IMR-90 (cell line): ENCODE measurements around the gene FXYD1. TPM values are rescaled to one million over a fixed set of nuclear protein-coding genes. Genes with fewer than 3 reads are reported as not detected.

Experiments used
- ATAC-seq: fragments of 200-7000 bp; cut with Tn5 transposase; 2 replicates; pipeline ENCODE4 v1.9.1; 2020; ENCODE audit warnings: low read depth, mild to moderate bottlenecking, moderate library complexity
- BruUV-seq: library from RNA; stranded (reverse); fragments of 400-500 nt; replicated peaks from 2 replicates; lab custom pipeline; 2021; lab: Mats Ljungman, UMichigan
- CTCF ChIA-PET: fragments of 300-600 bp; formaldehyde crosslinking; extraction: SDS; loops from one replicate; lab custom pipeline; 2021; ENCODE audit warnings: antibody characterized with exemption; lab: Yijun Ruan, JAX
- POLR2A ChIA-PET: fragments of 300-600 bp; sonication (Branson Sonifier 250); formaldehyde crosslinking; loops from one replicate; lab custom pipeline; 2022; ENCODE audit warnings: antibody characterized with exemption; ENCODE audit not compliant: unreplicated experiment; lab: Charles Lee
- DNase-seq: peaks from one replicate; pipeline ENCODE4 v3.0.0; 2013
- H2AFZ ChIP-seq: replicated peaks from 2 replicates; pipeline ENCODE3; 2013; ENCODE audit warnings: low read length, mild to moderate bottlenecking; ENCODE audit not compliant: poor library complexity
- H2AK5ac ChIP-seq: 2 replicates; pipeline ENCODE4 v1.6.1; 2013; ENCODE audit warnings: low read depth, low read length, inconsistent platforms
- H2AK9ac ChIP-seq: replicated peaks from 2 replicates; pipeline ENCODE3; 2013; ENCODE audit warnings: mild to moderate bottlenecking, low read depth, low read length, moderate library complexity; ENCODE audit not compliant: poor library complexity
- H2BK120ac ChIP-seq: 2 replicates; pipeline ENCODE4 v1.6.1; 2013; ENCODE audit warnings: low read depth, low read length, inconsistent platforms
- H2BK15ac ChIP-seq: 3 replicates; pipeline ENCODE4 v1.6.1; 2013; ENCODE audit warnings: low read depth, low read length, inconsistent platforms
- H2BK20ac ChIP-seq: 2 replicates; pipeline ENCODE4 v1.6.1; 2013; ENCODE audit warnings: low read depth, mild to moderate bottlenecking, inconsistent platforms, low read length, moderate library complexity
- H2BK5ac ChIP-seq: 2 replicates; pipeline ENCODE4 v1.6.1; 2013; ENCODE audit warnings: mild to moderate bottlenecking, low read depth, low read length, inconsistent platforms; ENCODE audit not compliant: poor library complexity, severe bottlenecking
- H3K14ac ChIP-seq: replicated peaks from 2 replicates; pipeline ENCODE4 v1.6.1; 2013; ENCODE audit warnings: low read depth, low read length, inconsistent platforms
- H3K18ac ChIP-seq: 2 replicates; pipeline ENCODE4 v1.6.1; 2013; ENCODE audit warnings: low read depth, low read length, control low read depth
- H3K23ac ChIP-seq: 2 replicates; pipeline ENCODE4 v1.6.1; 2013; ENCODE audit warnings: low read depth, low read length, inconsistent platforms
- H3K27ac ChIP-seq: 2 replicates; pipeline ENCODE4 v1.5.1; 2013; ENCODE audit warnings: mild to moderate bottlenecking, control low read depth, low read length; ENCODE audit not compliant: insufficient read depth
- H3K27me3 ChIP-seq: 2 replicates; pipeline ENCODE4 v1.6.1; 2013; ENCODE audit warnings: low read length; ENCODE audit not compliant: control insufficient read depth, insufficient read depth
- H3K36me3 ChIP-seq: 2 replicates; pipeline ENCODE4 v1.6.1; 2013; ENCODE audit warnings: low read length, mixed read lengths; ENCODE audit not compliant: control insufficient read depth, insufficient read depth
- H3K4ac ChIP-seq: 2 replicates; pipeline ENCODE4 v1.6.1; 2013; ENCODE audit warnings: low read depth, low read length, inconsistent platforms
- H3K4me1 ChIP-seq: 2 replicates; pipeline ENCODE4 v1.6.1; 2013; ENCODE audit warnings: low read length, mixed read lengths; ENCODE audit not compliant: control insufficient read depth, insufficient read depth
- H3K4me2 ChIP-seq: 2 replicates; pipeline ENCODE4 v1.6.1; 2013; ENCODE audit warnings: low read depth, mild to moderate bottlenecking, control low read depth, low read length, moderate library complexity
- H3K4me3 ChIP-seq: 2 replicates; pipeline ENCODE4 v1.5.1; 2013; ENCODE audit warnings: low read depth, mild to moderate bottlenecking, control low read depth, low read length, moderate library complexity; ENCODE audit not compliant: insufficient read depth
- H3K56ac ChIP-seq: 2 replicates; pipeline ENCODE4 v1.6.1; 2013; ENCODE audit warnings: low read length, inconsistent platforms; ENCODE audit not compliant: insufficient read depth; ENCODE audit errors: extremely low read depth
- H3K79me1 ChIP-seq, 2 experiments: 2 replicates each; pipeline ENCODE4 v1.6.1; 2013; ENCODE audit warnings: low read length in 2 of 2, inconsistent platforms in 1 of 2, low read depth in 1 of 2
- H3K9ac ChIP-seq: 2 replicates; pipeline ENCODE4 v1.6.1; 2013; ENCODE audit warnings: low read depth, low read length, control low read depth
- H3K9me1 ChIP-seq: 2 replicates; pipeline ENCODE4 v1.6.1; 2013; ENCODE audit warnings: low read length, inconsistent platforms; ENCODE audit not compliant: insufficient read depth
- H3K9me3 ChIP-seq: 2 replicates; pipeline ENCODE4 v1.6.1; 2013; ENCODE audit warnings: low read length; ENCODE audit not compliant: control insufficient read depth, insufficient read depth
- H4K20me1 ChIP-seq: 2 replicates; pipeline ENCODE4 v1.6.1; 2013; ENCODE audit warnings: low read length, inconsistent platforms; ENCODE audit not compliant: insufficient read depth
- H4K5ac ChIP-seq: 2 replicates; pipeline ENCODE4 v1.6.1; 2013; ENCODE audit warnings: mild to moderate bottlenecking, low read depth, low read length, control low read depth
- H4K8ac ChIP-seq, 2 experiments: 2 replicates each; pipeline ENCODE4 v1.6.1; 2013; ENCODE audit warnings: low read depth in 2 of 2, low read length in 2 of 2, control low read depth in 1 of 2, inconsistent platforms in 1 of 2
- H4K91ac ChIP-seq: 2 replicates; pipeline ENCODE4 v1.6.1; 2013; ENCODE audit warnings: low read depth, low read length, inconsistent platforms; ENCODE audit not compliant: insufficient read depth
- BHLHE40 ChIP-seq: fragments of 150-350 bp; IDR thresholded peaks from 2 replicates; pipeline ENCODE4 v1.6.1; 2016; ENCODE audit warnings: mild to moderate bottlenecking, low read depth, low read length
- CEBPB ChIP-seq: IDR thresholded peaks from 2 replicates; pipeline ENCODE4 v1.6.1; 2012; ENCODE audit warnings: low read depth, low read length, improper control_type of control experiment
- CHD1 ChIP-seq: IDR thresholded peaks from 2 replicates; pipeline ENCODE4 v1.6.1; 2012; ENCODE audit warnings: low read depth, low read length, improper control_type of control experiment
- ELK1 ChIP-seq: fragments of 150-350 bp; IDR thresholded peaks from 2 replicates; pipeline ENCODE4 v1.6.1; 2016; ENCODE audit warnings: low read depth, mild to moderate bottlenecking, low read length, moderate library complexity, borderline replicate concordance
- MAFK ChIP-seq: IDR thresholded peaks from 2 replicates; pipeline ENCODE4 v1.6.1; 2012; ENCODE audit warnings: low read depth, low read length, improper control_type of control experiment
- MAZ ChIP-seq: IDR thresholded peaks from 2 replicates; pipeline ENCODE4 v1.6.1; 2012; ENCODE audit warnings: low read depth, mild to moderate bottlenecking, low read length, improper control_type of control experiment, moderate library complexity, borderline replicate concordance
- MXI1 ChIP-seq: IDR thresholded peaks from 2 replicates; pipeline ENCODE4 v1.6.1; 2012; ENCODE audit warnings: low read depth, mild to moderate bottlenecking, low read length, moderate library complexity, borderline replicate concordance
- NFE2L2 ChIP-seq: fragments of 150-350 bp; IDR thresholded peaks from 2 replicates; pipeline ENCODE4 v1.6.1; 2016; ENCODE audit warnings: low read depth, mild to moderate bottlenecking, low read length
- POLR2A ChIP-seq: IDR thresholded peaks from 2 replicates; pipeline ENCODE4 v1.6.1; 2012; ENCODE audit warnings: mild to moderate bottlenecking, low read depth, low read length
- RAD21 ChIP-seq: IDR thresholded peaks from 2 replicates; pipeline ENCODE4 v1.6.1; 2012; ENCODE audit warnings: low read length, improper control_type of control experiment
- RCOR1 ChIP-seq: IDR thresholded peaks from 2 replicates; pipeline ENCODE4 v1.6.1; 2012; ENCODE audit warnings: mild to moderate bottlenecking, low read length, improper control_type of control experiment; ENCODE audit not compliant: insufficient replicate concordance
- RFX5 ChIP-seq: IDR thresholded peaks from 2 replicates; pipeline ENCODE4 v1.8.0; 2012; ENCODE audit warnings: low read depth, mild to moderate bottlenecking, low read length, moderate library complexity
- SMC3 ChIP-seq: fragments of 150-350 bp; IDR thresholded peaks from 2 replicates; pipeline ENCODE4 v1.6.1; 2016; ENCODE audit warnings: low read depth, mild to moderate bottlenecking, antibody characterized with exemption, low read length, moderate library complexity
- WGBS, 2 experiments: methylation state at CpG; one replicate each; pipeline versions ENCODE4 v1.1.5 to v1.1.7; 2013; ENCODE audit warnings: missing lambda C conversion rate in 2 of 2; ENCODE audit not compliant: insufficient read length in 1 of 2; ENCODE audit errors: extremely low coverage in 2 of 2; 5-methylcytosine and 5-hydroxymethylcytosine counted together
- dilution Hi-C: fragments of 300-500 bp; cut with HindIII; formaldehyde crosslinking; loops from one replicate; pipeline ENCODE4 v1.14.3; 2018; ENCODE audit warnings: low sequenced_read_pairs; ENCODE audit not compliant: unreplicated experiment
- in situ Hi-C: fragments of 300-500 bp; cut with MboI; formaldehyde crosslinking; loops from 3 replicates; pipeline ENCODE4 v1.14.3; 2019; ENCODE audit warnings: low sequenced_read_pairs, inconsistent platforms, mixed read lengths
- intact Hi-C: fragments of 100-400 bp; cut with micrococcal nuclease; formaldehyde crosslinking; loops from 2 replicates; pipeline ENCODE4 v1.10.0; 2022
- polyA plus RNA-seq, 3 experiments: library from polyadenylated mRNA; depleted of rRNA; stranded (reverse); fragments of >200 nt; gene quantifications; 2 replicates each; pipeline ENCODE4 v1.2.3, GENCODE V29; 2012; ENCODE audit warnings: low replicate concordance in 1 of 3
- total RNA-seq: library from RNA; depleted of rRNA; stranded (reverse); fragments of >200 nt; gene quantifications from 2 replicates; pipeline ENCODE4 v1.2.3, GENCODE V29; 2012
- TF ChIP-seq, protein P1 (sequence below): fragments of 150-350 bp; IDR thresholded peaks from 2 replicates; pipeline ENCODE4 v1.6.1; 2017; ENCODE audit warnings: mild to moderate bottlenecking, antibody characterized with exemption, low read length, low read depth
- TF ChIP-seq, protein P2 (sequence below): conservative IDR thresholded peaks from 2 replicates; pipeline ENCODE4 v1.5.1; 2012; ENCODE audit warnings: mild to moderate bottlenecking, low read depth, low read length, improper control_type of control experiment

FXYD1 gene
- total and polyA plus RNA-seq, 2 of the 4 experiments (the other 2 are of a cell fraction), result 0.18 to 3.9 TPM

- ATAC-seq, result no peak
- POLR2A ChIA-PET, result no interaction called here
- H2AFZ ChIP-seq, result peak overlapping the region; percentile 61
- H3K9me1 ChIP-seq, result no peaks in the 10 kb centered on the region
- no peak overlapping the region for H3K23ac ChIP-seq
- no peaks in the 10 kb centered on the region; the same call in 1 of the 2 replicates for H3K36me3 ChIP-seq
- H3K18ac ChIP-seq, result no peak overlapping the region
- no peak overlapping the region for H2BK5ac ChIP-seq
- no peaks in the 10 kb centered on the region for H4K20me1 ChIP-seq
- no TSS peak for BruUV-seq
- no peak overlapping the region for H2BK120ac ChIP-seq
- CTCF ChIA-PET, result no interaction called here
- in situ Hi-C loops, result no loop called here
- no peak overlapping the region for H2BK15ac ChIP-seq
- no peak overlapping the region for H4K8ac ChIP-seq
- TF ChIP-seq SMC3 (no peak), POLR2A (no peak), RAD21 (no peak), MAFK (no peak), RFX5 (no peak), CEBPB (no peak), MXI1 (no peak), ELK1 (no peak), MAZ (no peak), NFE2L2 (no peak), CHD1 (no peak), BHLHE40 (no peak), RCOR1 (no peak)
- TF ChIP-seq, protein P1, sequence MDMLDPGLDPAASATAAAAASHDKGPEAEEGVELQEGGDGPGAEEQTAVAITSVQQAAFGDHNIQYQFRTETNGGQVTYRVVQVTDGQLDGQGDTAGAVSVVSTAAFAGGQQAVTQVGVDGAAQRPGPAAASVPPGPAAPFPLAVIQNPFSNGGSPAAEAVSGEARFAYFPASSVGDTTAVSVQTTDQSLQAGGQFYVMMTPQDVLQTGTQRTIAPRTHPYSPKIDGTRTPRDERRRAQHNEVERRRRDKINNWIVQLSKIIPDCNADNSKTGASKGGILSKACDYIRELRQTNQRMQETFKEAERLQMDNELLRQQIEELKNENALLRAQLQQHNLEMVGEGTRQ, result no peak
- TF ChIP-seq, protein P2, sequence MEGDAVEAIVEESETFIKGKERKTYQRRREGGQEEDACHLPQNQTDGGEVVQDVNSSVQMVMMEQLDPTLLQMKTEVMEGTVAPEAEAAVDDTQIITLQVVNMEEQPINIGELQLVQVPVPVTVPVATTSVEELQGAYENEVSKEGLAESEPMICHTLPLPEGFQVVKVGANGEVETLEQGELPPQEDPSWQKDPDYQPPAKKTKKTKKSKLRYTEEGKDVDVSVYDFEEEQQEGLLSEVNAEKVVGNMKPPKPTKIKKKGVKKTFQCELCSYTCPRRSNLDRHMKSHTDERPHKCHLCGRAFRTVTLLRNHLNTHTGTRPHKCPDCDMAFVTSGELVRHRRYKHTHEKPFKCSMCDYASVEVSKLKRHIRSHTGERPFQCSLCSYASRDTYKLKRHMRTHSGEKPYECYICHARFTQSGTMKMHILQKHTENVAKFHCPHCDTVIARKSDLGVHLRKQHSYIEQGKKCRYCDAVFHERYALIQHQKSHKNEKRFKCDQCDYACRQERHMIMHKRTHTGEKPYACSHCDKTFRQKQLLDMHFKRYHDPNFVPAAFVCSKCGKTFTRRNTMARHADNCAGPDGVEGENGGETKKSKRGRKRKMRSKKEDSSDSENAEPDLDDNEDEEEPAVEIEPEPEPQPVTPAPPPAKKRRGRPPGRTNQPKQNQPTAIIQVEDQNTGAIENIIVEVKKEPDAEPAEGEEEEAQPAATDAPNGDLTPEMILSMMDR, result no peak
- intact Hi-C loops, result no loop called here
- H3K4me3 ChIP-seq, result no peak overlapping the region
- no peak overlapping the region for H2BK20ac ChIP-seq
- H4K5ac ChIP-seq, result no peak overlapping the region
- no peak overlapping the region for H3K27ac ChIP-seq
- H3K4me2 ChIP-seq, result no peak overlapping the region
- no peak overlapping the region for H4K91ac ChIP-seq
- no peak for DNase-seq
- no peak overlapping the region for H3K4ac ChIP-seq
- dilution Hi-C loops, result no loop called here
- no peaks in the 10 kb centered on the region for H3K4me1 ChIP-seq
- no peaks in the 10 kb centered on the region for H3K79me1 ChIP-seq
- no peak overlapping the region for H3K14ac ChIP-seq
- H3K9ac ChIP-seq, result no peak overlapping the region
- H2AK5ac ChIP-seq, result no peak overlapping the region
- WGBS, 2 experiments, result 86% methylated on average over 1 of the region's 3 CpGs; no CpG with 5 or more reads in 1 of the 2 experiments
- H2AK9ac ChIP-seq, result no peak overlapping the region
- no peak overlapping the region for H3K56ac ChIP-seq
- no peaks in the 10 kb centered on the region; the same call in 1 of the 2 replicates for H3K9me3 ChIP-seq
- H3K27me3 ChIP-seq, result peaks cover 2% of the 10 kb centered on the region; the same call in 1 of the 2 replicates
Observed at GRCh38 chr19:35176181-35176570, 37.6 kb downstream of the FXYD1 start.
